T47D (cell line): Measurements from ENCODE around the gene MRAP2.
"Not testable (repeated sequence)": the region's sequence is repeated elsewhere in the genome, so short reads cannot be mapped to it uniquely, and the experiment has no call there.

Experiments
- DNase-seq, 2 experiments: peaks; one replicate each; pipeline versions ENCODE4 v3.0.0 to v3.0.0-alpha.2; 2011 to 2012; ENCODE audit warnings: low read depth in 1 of 2, low spot score in 1 of 2
- JUND ChIP-seq: IDR thresholded peaks from 2 replicates; pipeline ENCODE4 v1.6.1; 2012; ENCODE audit warnings: low read depth
- in situ Hi-C: cut with HindIII; loops from 2 replicates; pipeline ENCODE4 v1.10.0; 2016; ENCODE audit warnings: low sequenced_read_pairs, low pct_unique_long_range_greater_than_20kb

MRAP2 gene

GRCh38 chr6:84017709-84018452, 15.7 kb upstream of the MRAP2 start:
- in situ Hi-C loops, result no loop called here
- no peak for DNase-seq
- TF ChIP-seq JUND, result no peak

DNA sequence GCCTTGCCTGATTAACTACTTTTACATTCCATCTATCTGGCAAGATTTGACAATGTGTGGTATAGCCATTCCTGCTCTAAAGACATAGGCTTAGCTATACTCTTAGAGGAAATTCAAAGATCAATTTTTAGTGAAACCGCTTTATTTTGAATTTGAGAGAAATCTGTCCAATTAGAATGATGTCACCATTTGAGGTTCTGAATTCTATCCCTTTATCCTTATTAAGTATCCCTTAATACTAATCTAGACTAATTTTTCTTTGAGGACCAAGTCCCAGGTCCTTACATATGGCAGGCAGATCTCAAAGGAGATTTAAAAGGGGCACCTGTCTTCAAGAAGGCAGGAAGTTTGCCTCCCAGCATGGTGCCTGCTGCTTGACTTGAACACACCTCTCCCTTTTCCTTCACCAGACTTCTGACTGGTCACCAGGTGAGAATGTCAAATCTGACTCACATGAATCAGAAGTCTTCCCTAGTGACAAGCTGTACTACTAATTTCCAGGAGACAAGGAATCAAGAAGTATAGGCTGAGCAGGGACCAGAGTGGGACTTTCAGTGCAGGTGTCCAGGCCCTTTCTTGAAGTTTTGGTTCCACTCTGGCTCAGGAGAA, 15.0 kb upstream of the MRAP2 start:
- in situ Hi-C loops, result no loop called here
- DNase-seq, result no peak
- no peak for TF ChIP-seq JUND

DNA sequence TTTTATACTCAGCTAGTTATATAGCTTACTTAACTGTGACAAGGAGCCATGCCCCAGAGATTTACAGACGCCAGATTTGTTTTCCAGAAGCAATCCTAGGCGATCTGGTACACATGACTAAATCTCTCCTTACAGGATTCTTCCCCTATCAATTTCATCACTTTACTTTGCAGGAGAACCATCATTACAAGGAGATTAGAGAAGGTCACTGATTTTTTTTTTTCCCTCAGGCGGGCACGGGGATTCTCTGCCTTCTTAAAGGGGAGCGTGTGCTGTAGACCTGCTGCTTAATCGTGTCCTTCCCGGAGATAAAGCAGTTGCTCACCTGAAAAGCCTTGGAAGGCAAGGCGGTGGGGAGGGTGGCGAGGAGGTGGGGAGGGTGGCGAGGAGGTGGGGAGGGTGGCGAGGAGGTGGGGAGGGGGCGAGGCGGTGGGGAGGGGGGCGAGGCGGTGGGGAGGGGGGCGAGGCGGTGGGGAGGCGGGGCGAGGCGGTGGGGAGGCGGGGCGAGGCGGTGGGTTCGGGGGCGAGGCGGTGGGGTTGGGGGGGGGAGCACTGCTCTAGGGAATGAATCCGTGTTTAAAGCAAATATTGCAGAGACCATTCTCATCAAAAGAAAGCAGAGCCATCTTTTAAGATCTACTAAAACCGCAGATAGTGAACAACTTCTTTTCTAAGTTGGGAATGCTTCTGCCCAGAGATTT, 14.3 kb upstream of the MRAP2 start:
- DNase-seq, result no peak
- in situ Hi-C loops, result no loop called here
- TF ChIP-seq JUND, result no peak

- DNase-seq, result no peak
- in situ Hi-C loops, result no loop called here
- no peak for TF ChIP-seq JUND
These were observed 13.7 kb upstream of the MRAP2 start for GRCh38 chr6:84019842-84020211.

- in situ Hi-C loops, result no loop called here
- no peak for DNase-seq
- no peak for TF ChIP-seq JUND
These were observed 11.9 kb upstream of the MRAP2 start for GRCh38 chr6:84021625-84022024.

GRCh38 chr6:84026721-84027164, 6.8 kb upstream of the MRAP2 start:
- in situ Hi-C loops, result no loop called here
- DNase-seq, result no peak
- no peak for TF ChIP-seq JUND

GRCh38 chr6:84027340-84028181, 6.0 kb upstream of the MRAP2 start:
- TF ChIP-seq JUND, result no peak
- in situ Hi-C loops, result no loop called here
- no peak for DNase-seq

DNA sequence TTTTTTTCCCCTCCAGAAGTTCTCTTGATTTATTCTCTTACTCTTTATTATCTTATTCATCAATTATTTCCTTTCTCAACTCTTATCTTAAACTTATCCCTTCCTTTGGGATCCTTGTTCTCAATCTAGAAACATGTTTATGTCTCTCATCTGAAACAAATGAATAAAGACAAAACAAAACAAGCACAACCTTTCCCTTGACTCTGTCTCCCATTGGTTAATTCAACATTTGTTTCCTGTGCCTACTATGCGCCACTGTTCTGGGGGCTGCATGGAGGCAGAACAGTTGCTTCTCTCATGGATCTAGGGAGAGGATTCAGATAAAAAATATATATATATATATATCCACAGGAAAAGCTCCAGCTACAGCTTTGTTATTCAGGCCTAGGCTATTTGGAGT, 5.2 kb upstream of the MRAP2 start:
- DNase-seq, result no peak
- in situ Hi-C loops, result no loop called here
- no peak for TF ChIP-seq JUND

DNA sequence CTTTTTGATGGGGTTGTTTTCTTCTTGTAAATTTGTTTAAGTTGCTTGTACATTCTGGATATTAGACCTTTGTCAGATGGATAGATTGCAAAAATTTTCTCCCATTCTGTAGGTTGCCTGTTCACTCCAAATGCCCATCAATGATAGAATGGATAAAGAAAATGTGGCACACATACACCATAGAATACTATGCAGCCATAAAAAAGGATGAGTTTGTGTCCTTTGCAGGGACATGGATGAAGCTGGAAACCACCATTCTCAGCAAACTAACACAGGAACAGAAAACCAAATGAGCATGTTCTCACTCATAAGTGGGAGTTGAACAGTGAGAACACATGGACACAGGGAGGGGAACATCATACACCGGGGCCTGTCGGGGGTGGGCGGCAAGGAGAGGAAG, 1.6 kb upstream of the MRAP2 start:
- DNase-seq, in situ Hi-C loops: not testable (repeated sequence)

GRCh38 chr6:84035484-84035883, 1.9 kb downstream of the MRAP2 start:
- no peak for TF ChIP-seq JUND
- DNase-seq, result no peak
- in situ Hi-C loops, result no loop called here

DNA sequence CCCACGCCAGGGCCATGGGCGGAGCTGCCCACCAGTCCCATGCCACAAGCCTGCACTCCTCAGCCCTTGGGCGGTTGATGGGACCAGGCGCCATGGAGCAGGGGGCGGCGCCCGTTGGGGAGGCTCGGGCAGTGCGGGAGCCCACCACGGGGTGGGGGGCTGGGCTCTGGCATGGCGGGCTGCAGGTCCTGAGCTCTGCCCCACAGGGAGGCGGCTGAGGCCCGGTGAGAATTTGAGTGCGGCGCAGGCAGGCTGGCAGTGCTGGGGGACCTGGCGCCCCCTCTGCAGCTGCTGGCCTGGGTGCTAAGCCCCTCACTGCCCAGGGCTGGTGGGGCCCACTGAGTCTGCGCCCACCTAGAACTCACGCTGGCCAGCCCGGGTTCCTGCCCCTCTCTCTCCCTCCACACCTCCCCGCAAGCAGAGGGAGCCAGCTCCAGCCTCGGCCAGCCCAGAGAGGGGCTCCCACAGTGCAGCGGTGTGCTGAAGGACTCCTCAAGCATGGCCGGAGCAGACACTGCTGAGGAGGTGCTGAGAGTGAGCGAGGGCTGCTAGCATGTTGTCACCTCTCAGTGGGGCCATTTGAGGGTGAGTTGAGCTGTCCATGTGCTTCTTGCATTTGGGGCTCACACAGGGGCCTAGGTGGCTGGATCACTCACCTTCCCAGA, 4.0 kb downstream of the MRAP2 start:
- in situ Hi-C loops, result no loop called here
- TF ChIP-seq JUND, result no peak
- DNase-seq, result no peak

DNA sequence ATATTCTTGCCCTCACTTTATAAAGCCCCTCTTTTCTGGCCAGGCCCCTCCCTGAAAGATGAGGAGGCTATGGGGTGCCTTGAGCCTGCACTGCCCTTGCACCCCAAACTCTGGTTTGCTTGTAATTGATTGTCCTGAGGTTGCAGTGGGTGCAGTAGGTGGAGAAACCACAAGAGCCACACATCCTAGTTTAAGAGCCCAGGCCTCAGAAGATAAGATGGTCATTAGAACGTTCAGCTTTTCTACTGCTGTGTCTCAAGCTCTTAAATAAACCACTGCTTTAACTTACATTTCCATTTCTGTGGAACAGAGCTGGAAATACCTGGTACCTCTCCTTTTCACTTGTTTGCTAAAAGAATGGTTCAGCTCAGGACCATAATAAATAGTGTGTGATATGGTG, 9.0 kb downstream of the MRAP2 start:
- no peak for TF ChIP-seq JUND
- in situ Hi-C loops, result no loop called here

More for the DNA sequence above, 9.0 kb downstream of the MRAP2 start:
- no peak for DNase-seq
